Measurements from ENCODE around the gene KRT39. TPM values are rescaled to one million over a fixed set of nuclear protein-coding genes. Genes with fewer than 3 reads are reported as not detected.
A peak's percentile ranks its signal among the peaks of the same experiment; 100 is the strongest.

The KRT39 gene
- polyA plus RNA-seq, 1 experiment: not detected

GRCh38 chr17:40978575-40979151 lies 11.9 kb upstream of the KRT39 start:
- no peak for DNase-seq (ENCODE audit: low read depth)
- H3K4me3 ChIP-seq (ENCODE audit: low read depth, low read length): no peak overlapping the region
- TF ChIP-seq CTCF (IDR thresholded peaks at IDR 0.05; ENCODE audit: insufficient read depth, low read depth, low read length): no peak
- POLR2A ChIA-PET: no interaction called here
- H3K36me3 ChIP-seq (ENCODE audit: control insufficient read depth, insufficient read depth, low read length): no peaks in the 10 kb centered on the region
- H3K27me3 ChIP-seq (ENCODE audit: control insufficient read depth, insufficient read depth, low read length): no peaks in the 10 kb centered on the region
- CTCF ChIA-PET: no interaction called here

GRCh38 chr17:40975516-40975915 lies 8.8 kb upstream of the KRT39 start:
- POLR2A ChIA-PET: no interaction called here
- TF ChIP-seq CTCF (IDR thresholded peaks at IDR 0.05; ENCODE audit: insufficient read depth, low read depth, low read length): no peak
- CTCF ChIA-PET: no interaction called here

GRCh38 chr17:40974366-40974765 lies 7.6 kb upstream of the KRT39 start:
- no peak for DNase-seq (ENCODE audit: low read depth)
- ChIA-PET CTCF (interaction anchor here (0.7 kb wide), 1 partner anchor 42 kb away, joined by 3 read pairs; no protein-coding TSS in a partner anchor), POLR2A (no interaction called here)
- no peaks in the 10 kb centered on the region for H3K27me3 ChIP-seq (ENCODE audit: control insufficient read depth, insufficient read depth, low read length)
- no peak overlapping the region for H3K4me3 ChIP-seq (ENCODE audit: low read depth, low read length)
- TF ChIP-seq CTCF (IDR thresholded peaks at IDR 0.05; ENCODE audit: insufficient read depth, low read depth, low read length): no peak
- H3K36me3 ChIP-seq (ENCODE audit: control insufficient read depth, insufficient read depth, low read length): no peaks in the 10 kb centered on the region

More at GRCh38 chr17:40975516-40975915, 8.8 kb upstream of the KRT39 start:
- no peaks in the 10 kb centered on the region for H3K27me3 ChIP-seq (ENCODE audit: control insufficient read depth, insufficient read depth, low read length)
- DNase-seq (ENCODE audit: low read depth): no peak
- H3K4me3 ChIP-seq (ENCODE audit: low read depth, low read length): no peak overlapping the region
- H3K36me3 ChIP-seq (ENCODE audit: control insufficient read depth, insufficient read depth, low read length): no peaks in the 10 kb centered on the region

DNA sequence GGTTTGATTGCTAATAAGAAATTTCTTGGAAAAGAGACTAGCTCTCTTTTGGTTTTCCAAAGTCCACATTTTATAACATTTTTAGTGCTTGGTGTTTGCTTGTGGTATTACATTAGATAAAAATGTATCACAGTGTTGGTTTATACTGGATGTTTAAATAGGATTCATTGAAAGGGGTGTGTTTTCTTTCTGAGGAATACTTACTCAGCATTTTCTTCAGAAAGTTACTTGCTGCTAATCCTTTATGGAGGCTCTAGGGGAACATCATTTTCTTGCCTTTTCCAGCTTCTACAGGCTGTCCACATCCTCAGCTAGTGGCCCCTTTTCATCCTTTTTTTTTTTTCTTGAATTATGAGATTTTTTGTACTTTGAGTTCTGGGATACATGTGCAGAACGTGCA lies 834 bp upstream of the KRT39 start:
- Histone ChIP-seq H3K4me3 (ENCODE audit: low read depth, low read length) (no peak overlapping the region), H3K36me3 (ENCODE audit: control insufficient read depth, insufficient read depth, low read length) (no peaks in the 10 kb centered on the region), H3K27me3 (ENCODE audit: control insufficient read depth, insufficient read depth, low read length) (no peaks in the 10 kb centered on the region)
- ChIA-PET POLR2A (no interaction called here), CTCF (interaction anchor here (1.1 to 1.2 kb wide), 2 partner anchors 13 to 14 kb away, joined by 3 to 4 read pairs; no protein-coding TSS in a partner anchor)
- DNase-seq (ENCODE audit: low read depth): no peak
- TF ChIP-seq CTCF (IDR thresholded peaks at IDR 0.05; ENCODE audit: insufficient read depth, low read depth, low read length): no peak

DNA sequence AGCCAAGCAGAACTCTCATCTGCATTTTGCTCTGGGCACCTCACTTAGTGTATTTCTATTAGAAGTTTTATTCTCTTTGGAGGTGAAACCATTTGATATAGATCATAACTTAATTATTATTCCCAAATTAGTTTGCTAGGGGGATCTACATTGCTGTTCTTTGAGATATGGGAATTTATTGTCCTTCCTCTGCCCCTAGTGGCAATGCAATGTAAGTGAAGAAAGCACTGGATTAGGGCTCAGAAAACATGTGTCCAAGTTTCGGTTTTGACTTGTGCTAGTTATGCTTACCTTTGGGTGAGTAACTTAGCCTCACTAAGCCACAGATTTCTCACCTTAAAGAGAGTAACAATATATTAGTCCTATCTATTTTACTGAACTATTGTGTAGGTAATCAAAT lies 2.9 kb downstream of the KRT39 start:
- CTCF ChIA-PET: no interaction called here
- POLR2A ChIA-PET: no interaction called here
- H3K36me3 ChIP-seq (ENCODE audit: control insufficient read depth, insufficient read depth, low read length): no peaks in the 10 kb centered on the region
- H3K27me3 ChIP-seq (ENCODE audit: control insufficient read depth, insufficient read depth, low read length): no peaks in the 10 kb centered on the region
- no peak overlapping the region for H3K4me3 ChIP-seq (ENCODE audit: low read depth, low read length)
- DNase-seq (ENCODE audit: low read depth): no peak
- TF ChIP-seq CTCF (IDR thresholded peaks at IDR 0.05; ENCODE audit: insufficient read depth, low read depth, low read length): peak; percentile 52
